ENCODE measurements around the gene C20orf202.

The C20orf202 gene

DNA sequence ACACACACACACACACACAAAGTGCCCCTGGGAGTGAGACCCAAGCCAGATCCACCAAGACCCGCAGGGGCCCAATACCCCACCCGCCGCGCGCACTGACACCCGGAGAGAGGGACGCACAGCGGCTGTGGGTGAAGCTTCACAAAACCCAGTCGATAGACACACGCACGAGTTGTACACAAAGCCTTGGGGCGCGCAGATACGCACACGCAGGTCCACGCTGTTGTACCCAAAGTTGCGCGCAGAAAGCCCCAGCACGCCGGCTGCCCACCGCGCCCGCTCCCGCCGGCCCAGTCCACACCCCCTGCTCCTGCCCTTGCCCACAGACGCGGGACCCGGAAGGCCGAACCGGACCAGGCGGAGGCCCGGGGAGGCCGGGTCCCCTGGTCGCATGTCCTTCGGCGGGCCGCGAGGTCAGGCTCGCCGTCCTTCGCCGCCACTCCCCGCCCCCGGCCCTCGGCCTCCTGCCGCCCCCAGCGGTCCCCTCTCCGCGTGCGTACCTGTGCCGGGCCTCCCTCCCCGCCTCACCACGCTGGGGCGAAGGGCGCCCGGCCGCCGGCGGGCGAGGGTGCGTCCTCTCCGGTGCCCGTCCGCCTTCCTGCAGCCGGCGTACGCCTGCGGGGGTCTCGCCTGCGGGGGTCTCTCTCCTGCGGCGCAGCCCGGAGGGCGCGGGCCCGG lies 18.5 kb upstream of the C20orf202 start, which contains the start of gene TMEM74B:
TMEM74B (minus strand) TSS at position 344 of the 678 bp plus-strand sequence. CDS start 1,180 bp downstream, outside the sequence.
- DNase-seq, result no peak

DNA sequence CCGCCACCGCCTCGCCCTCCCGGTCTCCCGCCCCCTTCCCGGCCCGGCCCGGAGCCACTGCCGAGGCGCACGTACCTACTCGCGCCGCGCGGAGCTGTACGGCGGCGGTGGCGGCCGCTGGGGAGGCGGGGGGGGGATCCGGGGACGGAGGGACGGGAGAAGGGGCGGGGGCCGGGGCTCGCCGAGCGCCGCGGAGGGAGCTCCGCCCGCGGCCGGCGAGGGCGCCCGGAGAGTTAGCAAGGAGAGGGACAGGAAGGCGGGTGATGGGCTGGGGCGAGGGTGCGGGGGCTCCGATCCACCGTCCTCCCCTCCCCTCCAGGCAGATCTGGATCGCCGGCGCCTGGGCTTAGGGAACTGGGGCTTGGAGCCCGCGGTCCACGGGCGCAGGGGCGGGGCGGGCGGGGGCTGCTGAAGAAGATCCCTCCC lies 17.9 kb upstream of the C20orf202 start:
- DNase-seq, result no peak

DNA sequence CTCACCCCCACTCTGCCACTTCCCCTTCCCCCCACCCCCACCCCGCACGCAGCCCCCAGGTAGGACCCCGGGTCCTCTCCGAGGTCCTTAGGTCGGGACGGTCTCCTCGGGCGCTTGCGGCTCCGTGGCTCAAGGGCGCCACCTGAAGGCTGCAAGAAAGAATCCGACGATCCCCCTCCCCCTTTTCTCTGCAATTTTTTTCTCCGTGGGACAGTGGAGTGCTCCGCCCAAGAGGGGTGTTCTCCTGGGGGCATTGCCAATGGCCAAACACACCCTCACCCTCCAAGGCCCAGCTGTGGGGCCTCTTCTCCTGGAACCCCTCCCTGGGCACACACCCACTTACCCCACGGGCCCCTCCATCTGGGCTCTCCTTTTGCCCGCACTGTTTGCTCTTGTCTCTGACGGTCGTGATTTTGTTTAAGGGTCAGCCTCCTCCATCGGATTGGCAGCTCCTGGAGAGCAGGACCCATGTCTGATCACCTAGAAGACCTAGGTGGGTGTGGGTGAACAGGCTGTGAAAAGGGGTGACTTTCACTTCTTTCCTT lies 17.4 kb upstream of the C20orf202 start:
- DNase-seq, result peak; percentile 29

DNA sequence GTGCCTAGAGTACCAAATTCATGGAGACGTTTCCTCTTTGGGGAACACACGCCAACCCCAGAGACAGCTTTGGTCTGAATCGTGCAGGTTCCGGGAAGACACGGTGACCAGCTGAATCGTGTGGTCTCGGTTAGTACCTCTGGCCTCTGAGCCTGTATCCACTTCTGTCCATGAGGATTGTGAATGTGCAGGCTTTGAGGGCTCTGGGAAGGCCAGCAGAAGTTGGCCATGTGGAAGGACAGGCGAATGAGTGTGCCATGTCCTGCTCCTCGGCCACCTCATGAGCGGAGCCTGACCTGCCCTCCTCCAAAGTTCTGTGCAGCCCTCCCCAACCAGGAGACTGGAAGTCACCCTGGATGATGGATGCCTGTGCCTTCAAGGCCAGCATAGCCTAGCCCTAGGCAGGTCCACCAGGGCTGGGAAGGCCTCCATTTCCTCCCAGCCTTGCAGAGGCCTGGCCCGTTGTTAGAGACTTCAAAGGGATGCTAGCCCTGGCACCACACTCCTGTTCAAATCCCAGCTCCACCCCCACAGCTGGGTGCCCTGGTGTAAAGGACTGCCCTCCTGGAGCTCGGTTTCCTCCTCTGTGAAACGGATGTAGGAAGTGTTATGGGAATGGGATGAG lies 16.8 kb upstream of the C20orf202 start:
- no peak for DNase-seq

DNA sequence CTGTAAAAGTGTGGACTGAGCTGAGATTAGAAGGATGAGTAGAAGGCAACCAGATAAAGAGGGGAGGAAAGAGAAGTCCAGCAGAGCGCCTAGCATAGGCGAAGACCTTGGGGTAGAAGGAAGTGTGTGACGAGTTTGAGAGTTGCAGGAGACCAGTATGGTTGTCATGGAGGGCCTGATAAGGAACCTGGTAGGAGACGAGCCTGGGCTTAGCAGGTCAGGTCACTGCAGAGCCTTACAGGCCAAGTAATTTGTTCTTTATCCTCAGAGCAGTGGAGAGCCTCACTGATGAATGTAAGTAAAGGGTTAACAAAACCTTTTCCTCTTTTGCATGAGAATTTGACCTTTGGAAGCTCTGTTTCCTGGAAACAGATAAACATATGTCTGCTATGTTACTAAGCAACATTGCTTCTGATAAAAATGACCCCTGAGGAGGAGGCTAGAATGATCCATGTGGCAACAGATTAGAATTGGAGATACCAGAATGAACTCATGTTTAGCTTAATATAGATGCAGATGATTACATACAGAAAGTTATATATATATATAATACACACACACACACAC lies 15.6 kb upstream of the C20orf202 start:
- DNase-seq, result no peak

DNA sequence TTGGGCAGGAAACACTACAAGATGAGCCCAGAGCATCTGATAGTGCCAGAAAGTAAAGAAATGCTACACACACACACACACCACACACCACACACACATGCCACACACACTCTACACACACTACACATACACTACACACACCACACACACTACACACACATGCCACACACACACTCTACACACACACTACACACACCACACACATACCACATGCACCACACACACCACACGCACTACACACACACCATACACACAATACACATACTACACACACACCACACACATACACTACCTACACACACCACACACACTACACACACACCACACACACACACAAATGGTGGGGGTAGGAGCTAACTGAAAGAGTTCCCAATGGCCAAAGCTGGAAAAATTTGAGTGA lies 14.9 kb upstream of the C20orf202 start:
- DNase-seq, result no peak

DNA sequence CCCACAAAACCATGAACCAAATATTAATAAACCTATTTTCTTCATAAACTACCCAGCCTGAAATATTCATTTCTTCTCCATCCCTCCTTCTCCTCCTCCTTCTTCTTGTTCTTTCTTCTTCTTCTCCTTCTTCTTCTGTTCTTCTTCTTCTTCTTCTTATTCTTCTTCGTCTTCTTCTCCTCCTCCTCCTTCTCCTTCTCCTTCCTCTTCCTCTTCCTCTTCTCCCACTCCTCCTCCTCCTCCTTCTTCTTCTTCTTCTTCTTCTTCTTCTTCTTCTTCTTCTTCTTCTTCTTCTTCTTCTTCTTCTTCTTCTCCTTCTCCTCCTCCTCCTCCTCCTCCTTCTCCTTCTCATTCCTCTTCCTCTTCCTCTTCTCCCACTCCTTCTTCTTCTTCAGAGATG lies 13.4 kb upstream of the C20orf202 start:
- DNase-seq, result no peak

DNA sequence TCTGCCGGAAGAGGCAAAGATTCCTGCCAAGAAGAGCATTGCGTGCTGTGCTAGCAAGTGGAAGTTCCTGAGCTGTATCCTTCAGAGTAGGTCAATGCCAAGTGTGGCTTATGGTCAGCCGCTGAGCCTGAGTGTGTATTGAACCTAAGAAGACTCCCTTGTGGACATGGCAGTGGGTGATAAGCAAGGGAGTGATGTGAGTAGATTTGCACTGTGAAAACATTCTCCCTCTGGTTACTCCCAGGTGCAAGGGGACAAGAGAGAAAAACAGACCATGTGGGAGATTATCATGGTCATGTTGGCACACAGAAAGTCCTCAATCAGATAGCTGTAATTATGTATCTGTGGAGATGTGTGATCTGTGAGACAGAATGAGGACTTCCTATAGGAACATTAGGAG lies 12.4 kb upstream of the C20orf202 start:
- no peak for DNase-seq

DNA sequence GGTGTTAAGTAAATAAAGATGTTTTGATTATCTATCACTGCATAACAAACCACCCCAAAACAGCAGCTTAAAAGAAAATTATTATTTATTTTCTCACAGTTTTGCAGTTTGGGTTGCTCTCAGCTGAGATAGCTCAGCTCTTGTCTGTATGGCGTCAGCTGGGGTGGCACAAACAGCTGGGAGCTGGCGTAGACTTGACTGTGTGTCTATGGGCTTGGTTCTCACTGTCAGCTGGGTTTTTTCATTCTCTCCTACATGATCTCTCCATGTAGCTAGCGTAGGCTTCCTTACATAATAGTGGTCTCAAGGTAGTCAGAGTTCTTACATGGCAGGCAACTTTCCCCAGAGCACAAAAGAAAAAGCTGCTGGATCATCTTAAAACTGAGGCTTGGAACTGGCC lies 12.0 kb upstream of the C20orf202 start:
- no peak for DNase-seq

DNA sequence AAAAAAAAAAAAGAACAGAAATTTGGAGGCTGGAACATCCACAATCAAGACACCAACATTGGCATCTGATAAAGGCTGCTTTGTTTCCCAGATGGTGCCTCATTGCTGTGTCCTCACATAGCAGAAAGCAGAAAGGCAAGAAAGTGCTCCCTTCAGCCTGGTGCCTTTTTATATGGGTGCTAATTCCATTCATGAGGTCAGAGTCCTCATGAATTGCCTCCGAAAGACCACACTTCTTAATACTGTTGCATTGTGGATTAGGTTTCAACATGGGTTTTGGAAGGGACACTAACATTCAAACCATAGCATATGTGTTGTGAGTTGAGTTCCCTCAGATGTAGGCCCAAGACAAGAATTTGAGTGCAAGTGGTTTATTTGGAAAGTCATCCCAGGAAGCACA lies 8.0 kb upstream of the C20orf202 start:
- no peak for DNase-seq

DNA sequence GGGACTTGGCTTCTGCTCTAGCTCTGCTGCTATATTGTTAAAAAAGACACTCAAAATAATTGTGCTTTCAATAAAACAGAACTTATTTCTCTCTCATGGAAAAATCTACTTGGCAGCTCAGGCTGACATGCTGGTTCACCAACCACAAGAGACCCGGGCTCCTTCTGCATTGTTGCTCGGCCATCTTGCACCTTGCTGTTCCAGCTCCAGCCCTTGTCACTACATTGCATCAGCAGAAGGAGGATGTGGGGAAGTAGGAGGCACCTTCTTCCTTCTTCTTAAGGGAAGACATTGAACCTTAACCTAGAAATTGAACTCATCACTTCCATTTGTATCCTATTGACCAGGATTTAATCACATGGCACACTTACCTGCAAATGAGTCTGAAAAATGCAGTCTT lies 6.6 kb upstream of the C20orf202 start:
- no peak for DNase-seq

DNA sequence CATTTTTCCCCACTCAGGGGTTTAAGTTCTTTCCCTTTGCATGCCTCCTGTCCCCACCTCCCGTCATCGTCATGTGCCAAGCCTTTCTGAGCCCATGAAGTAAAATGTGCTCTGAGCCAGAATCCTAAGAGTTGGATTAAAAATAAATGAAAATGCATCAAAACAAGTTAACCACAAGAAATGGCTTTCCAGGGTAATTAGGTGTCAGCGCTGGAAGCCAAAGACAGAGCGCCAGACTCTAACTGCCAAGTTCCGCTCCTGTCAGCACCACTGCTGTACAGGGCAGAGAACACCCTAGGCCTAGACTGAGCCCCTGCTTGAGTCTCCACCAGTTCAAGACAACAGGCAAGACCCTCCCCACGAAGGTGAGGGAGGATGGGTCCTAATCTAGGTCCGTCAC lies 5.5 kb upstream of the C20orf202 start:
- no peak for DNase-seq

DNA sequence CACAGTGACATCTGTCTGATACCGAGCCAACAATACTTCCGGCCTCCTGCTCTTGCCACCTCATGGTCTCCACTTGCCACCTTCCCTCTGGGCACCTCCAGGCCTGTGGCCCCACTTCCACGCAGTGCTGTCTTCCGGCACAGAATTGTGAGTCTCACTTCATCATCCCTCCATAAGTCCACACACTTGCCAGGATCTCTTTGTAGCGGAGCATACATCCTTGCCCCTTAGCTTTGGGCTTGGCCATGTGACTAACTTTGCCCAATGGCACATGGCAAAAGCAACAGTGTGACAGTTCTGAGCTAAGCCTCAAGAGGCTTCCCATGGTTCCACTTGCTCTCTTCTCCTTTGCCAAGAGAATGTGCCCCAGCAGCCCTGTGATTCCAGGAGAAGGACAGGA lies 4.5 kb upstream of the C20orf202 start:
- no peak for DNase-seq

DNA sequence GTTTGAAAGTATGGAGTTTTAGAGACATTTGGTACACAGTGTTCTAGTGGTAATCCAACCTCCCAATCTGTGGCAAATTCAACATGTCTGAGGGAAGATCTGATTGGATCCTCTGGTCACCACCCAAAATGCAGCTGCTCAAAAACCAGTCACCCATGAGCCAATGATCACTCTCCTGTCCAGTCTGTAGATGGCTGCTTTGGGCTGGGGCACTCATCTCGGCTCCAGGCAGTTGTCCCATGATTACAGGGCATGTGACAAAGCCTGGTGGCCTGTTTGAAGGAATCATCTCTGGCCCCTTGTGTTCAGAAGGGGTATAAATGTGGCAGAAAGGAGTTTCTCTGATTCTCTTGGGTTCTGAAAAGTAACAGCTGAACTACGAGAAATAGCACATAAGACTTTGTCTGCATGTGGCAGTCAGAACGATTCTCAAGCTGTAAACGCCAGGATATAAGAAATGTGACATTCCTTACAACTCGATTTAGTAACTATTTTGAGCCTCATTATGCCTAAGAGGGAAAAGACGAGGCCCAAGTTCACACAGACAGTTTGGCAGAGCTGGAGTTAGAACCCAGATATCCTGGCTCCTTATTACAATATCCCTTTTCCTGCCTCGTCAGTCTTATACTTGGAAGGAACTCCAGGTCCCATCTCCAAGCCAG lies 3.9 kb upstream of the C20orf202 start:
- no peak for DNase-seq

DNA sequence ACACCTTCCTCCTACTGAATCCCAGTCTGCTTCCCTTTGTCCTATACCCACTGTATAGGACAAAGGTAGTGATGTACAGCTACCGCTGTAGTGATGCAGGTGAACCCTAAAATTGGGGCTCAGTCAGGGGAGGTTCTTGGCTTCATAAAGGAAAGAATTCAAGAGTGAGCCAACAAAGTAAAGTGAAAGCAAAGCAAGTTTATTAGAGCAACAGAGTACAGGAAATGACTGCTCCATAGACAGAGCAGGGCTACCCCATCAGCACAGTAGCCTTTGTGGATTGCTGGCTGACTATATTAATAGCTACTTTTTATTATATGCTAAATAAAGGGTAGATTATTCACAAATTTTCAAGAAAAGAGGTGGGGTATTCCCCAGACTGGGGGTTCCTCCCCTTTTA lies 3.3 kb upstream of the C20orf202 start:
- DNase-seq, result no peak

DNA sequence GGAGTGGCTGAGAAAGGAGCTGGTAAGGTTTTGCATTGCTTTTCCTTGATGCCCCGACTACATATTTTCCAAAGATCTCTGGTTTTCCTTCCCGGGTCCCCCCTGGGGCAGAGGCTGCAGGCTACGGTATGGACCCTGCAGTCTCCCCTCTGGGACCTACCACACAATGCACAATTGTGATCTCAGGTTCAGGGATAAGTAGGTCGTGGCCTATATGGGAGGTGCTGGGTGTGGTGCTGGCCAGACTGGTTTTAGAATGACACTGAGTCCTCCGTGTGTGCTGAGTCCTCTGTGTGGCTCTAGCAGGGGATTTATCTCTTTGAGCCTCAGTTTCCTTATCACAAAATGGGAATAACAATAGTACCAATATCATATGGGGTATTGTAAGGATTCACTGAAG lies 376 bp downstream of the C20orf202 start:
- DNase-seq, result no peak

DNA sequence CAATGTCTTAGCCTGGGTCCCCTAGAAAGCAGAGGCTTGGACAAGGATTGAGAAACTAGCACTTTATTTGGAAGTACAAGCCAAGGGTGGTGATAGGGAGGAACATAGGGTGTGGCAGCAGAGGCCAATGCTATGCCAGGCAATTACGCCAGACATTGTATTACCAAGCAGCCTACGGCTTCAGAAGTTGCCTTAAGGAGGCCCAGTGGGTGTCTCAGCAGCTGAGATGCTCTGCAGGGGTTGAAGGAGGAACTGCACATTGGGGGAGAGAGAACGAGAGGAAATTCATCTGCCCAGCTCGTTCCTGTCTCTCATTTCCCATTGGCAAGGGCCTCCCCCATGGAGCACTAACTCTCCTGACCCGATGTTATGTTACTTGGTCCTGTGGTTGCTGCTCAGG lies 859 bp downstream of the C20orf202 start:
- DNase-seq, result no peak

DNA sequence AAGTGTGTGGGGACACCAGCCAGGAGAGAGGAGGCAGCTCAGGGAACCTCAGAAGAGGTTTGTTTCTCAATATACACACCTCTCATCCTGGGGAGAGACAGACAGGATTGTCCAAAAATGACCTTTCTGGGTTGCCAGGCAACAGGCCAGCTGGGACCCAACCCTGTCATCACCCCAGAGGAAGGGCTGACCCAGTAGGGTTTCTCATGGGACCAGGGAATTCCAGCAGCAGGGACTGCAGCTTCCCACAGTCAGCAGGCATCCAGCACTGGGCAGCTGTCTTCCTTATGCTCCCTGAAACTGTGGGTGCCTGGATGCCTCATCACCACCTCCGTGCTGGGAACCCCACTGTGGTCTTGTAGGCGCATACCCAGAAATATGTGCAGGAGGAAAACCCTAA lies 1.3 kb downstream of the C20orf202 start:
- DNase-seq, result no peak

DNA sequence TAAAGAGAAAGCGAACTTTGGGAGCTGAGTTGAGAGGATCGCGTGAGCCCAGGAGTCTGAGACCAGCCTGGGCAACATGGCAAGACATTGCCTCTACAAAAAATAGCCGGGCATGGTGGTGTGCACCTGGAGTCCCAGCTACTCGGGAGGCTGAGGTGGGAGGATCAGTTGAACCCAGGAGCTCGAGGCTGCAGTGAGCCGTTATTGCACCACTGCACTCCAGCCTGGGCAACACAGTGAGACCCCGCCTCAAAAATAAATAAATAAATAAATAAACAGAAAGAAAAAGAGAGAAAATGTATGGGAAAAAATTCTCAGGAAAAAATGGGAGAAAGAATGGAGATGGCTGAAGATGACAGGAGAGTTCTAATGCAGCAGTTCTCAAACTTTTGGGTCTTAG lies 2.5 kb downstream of the C20orf202 start:
- DNase-seq, result no peak

DNA sequence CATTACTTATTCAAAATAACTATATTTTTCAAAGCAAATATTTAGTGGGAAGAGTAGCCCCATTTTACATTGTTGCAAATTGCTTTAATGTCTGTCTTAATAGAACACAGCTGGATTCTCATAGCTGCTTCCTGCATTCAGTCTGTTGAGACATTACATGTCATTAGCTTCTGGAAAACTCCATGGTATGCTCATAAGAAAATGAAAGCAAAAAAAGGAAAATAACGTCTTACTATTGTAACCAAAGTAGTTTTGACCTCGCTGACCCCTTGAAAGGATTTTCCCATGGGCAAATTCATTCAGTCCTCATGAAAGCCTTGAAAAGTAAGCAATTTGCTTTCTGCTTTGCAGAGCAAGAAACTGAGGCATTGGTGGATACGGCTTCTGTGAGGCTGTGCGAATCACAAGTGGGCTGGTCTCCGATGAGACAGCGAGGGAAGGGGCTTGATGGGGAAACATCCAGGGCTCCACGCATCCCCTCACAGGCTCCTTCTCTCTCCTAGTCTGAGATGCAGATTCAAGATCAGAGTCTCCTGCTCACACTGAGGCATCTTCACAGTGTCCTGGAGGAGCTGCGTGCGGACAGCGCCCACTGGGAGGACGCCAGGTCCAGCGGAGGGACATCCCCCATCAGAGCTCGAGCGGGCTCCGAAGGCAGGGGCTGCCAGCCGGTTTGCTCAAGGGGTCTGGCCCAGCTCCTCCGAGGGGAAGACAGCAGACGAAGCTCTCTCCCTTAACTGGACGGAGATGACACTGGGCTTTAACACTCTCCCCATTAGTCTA lies 3.3 kb downstream of the C20orf202 start:
- DNase-seq, result no peak

DNA sequence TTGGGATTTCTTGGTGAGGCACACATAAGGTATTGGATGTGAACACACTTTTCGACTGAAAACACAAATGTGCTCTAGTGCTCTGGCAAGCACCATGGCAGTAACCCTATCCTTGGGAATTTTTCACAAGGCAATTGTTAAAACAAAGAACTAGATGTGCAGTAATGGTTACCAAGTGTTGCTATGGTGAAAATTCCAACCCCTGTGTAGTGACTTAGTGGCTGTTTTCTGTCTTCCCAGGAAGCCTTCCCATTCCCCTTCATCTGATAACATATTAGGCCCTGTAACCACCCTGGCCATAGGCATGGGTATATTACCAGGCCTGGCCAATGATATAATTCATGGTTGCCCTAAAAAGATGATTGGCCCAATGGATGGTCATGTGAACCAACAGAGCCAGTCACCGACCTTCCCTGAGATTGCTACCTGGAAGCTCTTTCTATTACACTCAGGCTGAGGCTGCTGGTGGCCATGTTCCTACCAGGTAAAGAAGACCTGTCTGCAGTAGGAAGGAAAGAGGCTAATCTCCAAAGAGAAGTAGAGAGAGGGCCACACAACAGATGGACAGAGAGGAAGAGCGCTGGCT lies 4.1 kb downstream of the C20orf202 start:
- DNase-seq, result no peak
